ENCODE data around the gene ME3. TPM values are rescaled to one million over a fixed set of nuclear protein-coding genes. Genes with fewer than 3 reads are reported as not detected.

The ME3 gene
- polyA plus RNA-seq, 2 of the 4 experiments (the other 2 are of a cell fraction): 19.7 to 22.3 TPM

GRCh38 chr11:86511086-86511551 lies 161.3 kb downstream of the ME3 start:
- Histone ChIP-seq H3K4me3 (no peak overlapping the region), H3K27ac (peak overlapping the region; percentile 88 to 89; a peak in 5 of 6 replicates), H3K4me1 (peaks cover 70% of the 10 kb centered on the region), H3K9me3 (peaks cover 19% of the 10 kb centered on the region), H3K4me2 (peak overlapping the region; percentile 19)
- ChIA-PET POLR2A (no interaction called here), CTCF (no interaction called here)
- TF ChIP-seq USF2 (IDR thresholded peaks at IDR 0.05) (no peak), CBX2 (IDR thresholded peaks at IDR 0.05; ENCODE audit: borderline replicate concordance, low read depth) (no peak), REST (IDR thresholded peaks at IDR 0.05) (no peak), MAX (IDR thresholded peaks at IDR 0.05) (no peak), EHF (CRISPR knock-in tag; IDR thresholded peaks at IDR 0.05) (no peak), HMGXB4 (CRISPR knock-in tag; IDR thresholded peaks at IDR 0.05; ENCODE audit: borderline replicate concordance) (no peak), KDM1A (IDR thresholded peaks at IDR 0.05; ENCODE audit: low read depth) (no peak), CBX8 (IDR thresholded peaks at IDR 0.05) (no peak), PHF8 (IDR thresholded peaks at IDR 0.05; ENCODE audit: borderline replicate concordance, low read depth) (no peak), GATA3 (IDR thresholded peaks at IDR 0.05; ENCODE audit: borderline replicate concordance) (no peak), TP53 (CRISPR knock-in tag; IDR thresholded peaks at IDR 0.05) (no peak), RCOR1 (IDR thresholded peaks at IDR 0.05; ENCODE audit: low read depth, low read length) (no peak), RARB (CRISPR knock-in tag; IDR thresholded peaks at IDR 0.05) (no peak), FOSL2 (IDR thresholded peaks at IDR 0.05) (no peak), FOSL2 (CRISPR knock-in tag; IDR thresholded peaks at IDR 0.05) (peak; percentile 81), NPAS2 (CRISPR knock-in tag; IDR thresholded peaks at IDR 0.05; ENCODE audit: borderline replicate concordance) (no peak), RAD21 (conservative IDR thresholded peaks at IDR 0.05 in 1 of 2, IDR thresholded peaks at IDR 0.05 in 1 of 2) (no peak), JUNB (IDR thresholded peaks at IDR 0.05) (0 out of 2 replicates have a peak, but pooled peaks have one; percentile 39)
- no peak; a peak in 2 of 6 replicates for ATAC-seq
- no peak for FAIRE-seq
- 80% methylated on average over 3 of the region's 3 CpGs for WGBS (ENCODE audit: missing lambda C conversion rate)
- peak; percentile 25 to 44 for DNase-seq (ENCODE audit: low read depth in 1 of 2, low spot score in 1 of 2)

- WGBS (ENCODE audit: missing lambda C conversion rate): 84% methylated on average over 3 of the region's 3 CpGs
- peaks cover 19% of the 10 kb centered on the region for H3K9me3 ChIP-seq
- H3K4me3 ChIP-seq: no peak overlapping the region
- ChIA-PET CTCF (no interaction called here), POLR2A (no interaction called here)
- ATAC-seq: no peak
- FAIRE-seq: no peak
- H3K4me2 ChIP-seq: peak overlapping the region; percentile 19
- peaks cover 66% of the 10 kb centered on the region for H3K4me1 ChIP-seq
- H3K27ac ChIP-seq: peak overlapping the region; percentile 88 to 89
- no peak for DNase-seq (ENCODE audit: low read depth in 1 of 2, low spot score in 1 of 2)
- no peak for TF ChIP-seq ELK1 (IDR thresholded peaks at IDR 0.05; ENCODE audit: low read depth, low read length)
- TF ChIP-seq BCL3 (IDR thresholded peaks at IDR 0.05): no peak
- no peak for TF ChIP-seq HES2 (IDR thresholded peaks at IDR 0.05)
- TF ChIP-seq ZC3H11A (IDR thresholded peaks at IDR 0.05): no peak
- TF ChIP-seq CHD4 (IDR thresholded peaks at IDR 0.05; ENCODE audit: borderline replicate concordance): no peak
- no peak for TF ChIP-seq HOXB5 (CRISPR knock-in tag; IDR thresholded peaks at IDR 0.05)
- TF ChIP-seq SMC3 (IDR thresholded peaks at IDR 0.05): no peak
- TF ChIP-seq MYC (IDR thresholded peaks at IDR 0.05; ENCODE audit: borderline replicate concordance, low read length): no peak
- no peak for TF ChIP-seq POLR2A (IDR thresholded peaks at IDR 0.05; ENCODE audit: low read length)
Observed at GRCh38 chr11:86510674-86511073, 161.7 kb downstream of the ME3 start.

Data from A549 (cell line).